ENCODE data around the gene CHMP4B. TPM values are rescaled to one million over a fixed set of nuclear protein-coding genes. Genes with fewer than 3 reads are reported as not detected.

The CHMP4B gene
- total RNA-seq (2014; rRNA removed; shearing (Covaris generic)) = 45.0 and 51.9 TPM in 2 replicates

GRCh38 chr20:33810885-33811775, at the start of gene CHMP4B:
TSS of gene CHMP4B (plus strand) at chr20:33811348. CDS start at chr20:33811469, 121 bp downstream.
- no peaks in the 10 kb centered on the region for H3K27me3 ChIP-seq
- peak within 1 kb of the TSS; percentile 41 for H3K27ac ChIP-seq
- peak; percentile 99 for DNase-seq
- peaks cover 4% of the 10 kb centered on the region; the same call in 1 of the 2 replicates for H3K4me1 ChIP-seq
- peak within 1 kb of the TSS; percentile 77 for H3K4me3 ChIP-seq
- H3K9me3 ChIP-seq (replicated peaks) = no peaks in the 10 kb centered on the region
- H3K36me3 ChIP-seq = no peaks in the 10 kb centered on the region; the same call in 1 of the 2 replicates

- no peaks in the 10 kb centered on the region for H3K27me3 ChIP-seq
- no peak for DNase-seq
- H3K36me3 ChIP-seq = no peaks in the 10 kb centered on the region
- no peak overlapping the region for H3K27ac ChIP-seq
- H3K9me3 ChIP-seq (replicated peaks) = peaks cover 3% of the 10 kb centered on the region; the same call in 1 of the 2 replicates
- H3K4me1 ChIP-seq = no peaks in the 10 kb centered on the region
- H3K4me3 ChIP-seq = no peak overlapping the region
These were observed 49.4 kb upstream of the CHMP4B start for GRCh38 chr20:33761698-33762250.

GRCh38 chr20:33765099-33765498, 46.0 kb upstream of the CHMP4B start:
- Histone ChIP-seq H3K9me3 (replicated peaks) (no peaks in the 10 kb centered on the region), H3K36me3 (no peaks in the 10 kb centered on the region), H3K4me1 (no peaks in the 10 kb centered on the region), H3K27ac (no peak overlapping the region), H3K27me3 (no peaks in the 10 kb centered on the region), H3K4me3 (no peak overlapping the region)
- no peak for DNase-seq

- H3K27me3 ChIP-seq = no peaks in the 10 kb centered on the region
- no peak for DNase-seq
These were observed 45.6 kb upstream of the CHMP4B start for GRCh38 chr20:33765592-33765991.

GRCh38 chr20:33766686-33767085, 44.5 kb upstream of the CHMP4B start:
- Histone ChIP-seq H3K4me3 (no peak overlapping the region), H3K9me3 (replicated peaks) (no peaks in the 10 kb centered on the region), H3K27ac (no peak overlapping the region), H3K36me3 (no peaks in the 10 kb centered on the region), H3K27me3 (no peaks in the 10 kb centered on the region), H3K4me1 (no peaks in the 10 kb centered on the region)
- DNase-seq = no peak

More at GRCh38 chr20:33765592-33765991, 45.6 kb upstream of the CHMP4B start:
- Histone ChIP-seq H3K4me3 (no peak overlapping the region), H3K27ac (no peak overlapping the region), H3K36me3 (no peaks in the 10 kb centered on the region), H3K9me3 (replicated peaks) (no peaks in the 10 kb centered on the region), H3K4me1 (no peaks in the 10 kb centered on the region)

GRCh38 chr20:33767777-33768138, 43.4 kb upstream of the CHMP4B start:
- no peaks in the 10 kb centered on the region for H3K36me3 ChIP-seq
- H3K4me3 ChIP-seq = no peak overlapping the region
- no peaks in the 10 kb centered on the region for H3K27me3 ChIP-seq
- H3K4me1 ChIP-seq = no peaks in the 10 kb centered on the region
- H3K27ac ChIP-seq = no peak overlapping the region
- no peak for DNase-seq
- no peaks in the 10 kb centered on the region for H3K9me3 ChIP-seq (replicated peaks)

- Histone ChIP-seq H3K27me3 (no peaks in the 10 kb centered on the region), H3K4me1 (no peaks in the 10 kb centered on the region), H3K27ac (no peak overlapping the region), H3K4me3 (no peak overlapping the region), H3K36me3 (no peaks in the 10 kb centered on the region), H3K9me3 (replicated peaks) (no peaks in the 10 kb centered on the region)
- DNase-seq = no peak
These were observed 42.1 kb upstream of the CHMP4B start for GRCh38 chr20:33769043-33769442.

- H3K4me1 ChIP-seq = no peaks in the 10 kb centered on the region
- no peaks in the 10 kb centered on the region for H3K9me3 ChIP-seq (replicated peaks)
- H3K27ac ChIP-seq = no peak overlapping the region
- H3K4me3 ChIP-seq = no peak overlapping the region
- no peaks in the 10 kb centered on the region for H3K27me3 ChIP-seq
- no peak for DNase-seq
- H3K36me3 ChIP-seq = no peaks in the 10 kb centered on the region
These were observed 41.1 kb upstream of the CHMP4B start for GRCh38 chr20:33770005-33770404.

GRCh38 chr20:33771938-33772337, 39.2 kb upstream of the CHMP4B start:
- Histone ChIP-seq H3K4me1 (no peaks in the 10 kb centered on the region), H3K36me3 (no peaks in the 10 kb centered on the region), H3K4me3 (no peak overlapping the region), H3K27ac (no peak overlapping the region), H3K27me3 (no peaks in the 10 kb centered on the region), H3K9me3 (replicated peaks) (no peaks in the 10 kb centered on the region)
- DNase-seq = no peak

GRCh38 chr20:33772439-33772838, 38.7 kb upstream of the CHMP4B start:
- H3K36me3 ChIP-seq = no peaks in the 10 kb centered on the region
- H3K27ac ChIP-seq = no peak overlapping the region
- H3K27me3 ChIP-seq = no peaks in the 10 kb centered on the region
- H3K4me3 ChIP-seq = no peak overlapping the region
- no peaks in the 10 kb centered on the region for H3K4me1 ChIP-seq
- H3K9me3 ChIP-seq (replicated peaks) = no peaks in the 10 kb centered on the region
- DNase-seq = no peak

GRCh38 chr20:33773412-33774089, 37.6 kb upstream of the CHMP4B start:
- H3K27ac ChIP-seq = no peak overlapping the region
- no peaks in the 10 kb centered on the region for H3K36me3 ChIP-seq
- H3K27me3 ChIP-seq = no peaks in the 10 kb centered on the region
- H3K9me3 ChIP-seq (replicated peaks) = no peaks in the 10 kb centered on the region
- H3K4me3 ChIP-seq = no peak overlapping the region
- no peaks in the 10 kb centered on the region for H3K4me1 ChIP-seq
- no peak for DNase-seq

GRCh38 chr20:33777816-33778215, 33.3 kb upstream of the CHMP4B start:
- Histone ChIP-seq H3K4me1 (no peaks in the 10 kb centered on the region), H3K36me3 (no peaks in the 10 kb centered on the region), H3K4me3 (no peak overlapping the region), H3K27ac (no peak overlapping the region), H3K27me3 (no peaks in the 10 kb centered on the region), H3K9me3 (replicated peaks) (no peaks in the 10 kb centered on the region)
- DNase-seq = no peak

- Histone ChIP-seq H3K27ac (no peak overlapping the region), H3K36me3 (no peaks in the 10 kb centered on the region), H3K27me3 (no peaks in the 10 kb centered on the region), H3K4me1 (no peaks in the 10 kb centered on the region), H3K4me3 (no peak overlapping the region), H3K9me3 (replicated peaks) (no peaks in the 10 kb centered on the region)
- DNase-seq = no peak
These were observed 30.0 kb upstream of the CHMP4B start for GRCh38 chr20:33781133-33781532.

- DNase-seq = no peak
- H3K9me3 ChIP-seq (replicated peaks) = no peaks in the 10 kb centered on the region
- H3K4me1 ChIP-seq = no peaks in the 10 kb centered on the region
- no peak overlapping the region for H3K27ac ChIP-seq
- H3K27me3 ChIP-seq = no peaks in the 10 kb centered on the region
- H3K36me3 ChIP-seq = no peaks in the 10 kb centered on the region
- no peak overlapping the region for H3K4me3 ChIP-seq
These were observed 29.2 kb upstream of the CHMP4B start for GRCh38 chr20:33781945-33782344.

GRCh38 chr20:33783256-33783655, 27.9 kb upstream of the CHMP4B start:
- Histone ChIP-seq H3K9me3 (replicated peaks) (no peaks in the 10 kb centered on the region), H3K27ac (no peak overlapping the region), H3K27me3 (no peaks in the 10 kb centered on the region), H3K4me3 (no peak overlapping the region), H3K4me1 (no peaks in the 10 kb centered on the region), H3K36me3 (no peaks in the 10 kb centered on the region)
- DNase-seq = no peak
